HG03565 (cell line): Measurements from ENCODE around the gene MAST3.
"Not testable (repeated sequence)": the region's sequence is repeated elsewhere in the genome, so short reads cannot be mapped to it uniquely, and the experiment has no call there.

Experiments used
- ATAC-seq: cut with Tn5 transposase; IDR thresholded peaks from one replicate; pipeline ENCODE4 v1.9.1; 2021; ENCODE audit warnings: mild to moderate bottlenecking, moderate library complexity; ENCODE audit not compliant: unreplicated experiment

The MAST3 gene

GRCh38 chr19:18157465-18158063 is 60.0 kb downstream of the MAST3 start:
- ATAC-seq: no peak

GRCh38 chr19:18158467-18158866 is 60.9 kb downstream of the MAST3 start:
- no peak for ATAC-seq

- ATAC-seq: not testable (repeated sequence)
Observed at GRCh38 chr19:18159059-18159616, 61.6 kb downstream of the MAST3 start.

GRCh38 chr19:18159810-18160209 is 62.2 kb downstream of the MAST3 start:
- no peak for ATAC-seq

GRCh38 chr19:18160493-18160970 is 63.0 kb downstream of the MAST3 start:
- no peak for ATAC-seq

- ATAC-seq: no peak
Observed at GRCh38 chr19:18160971-18161635, 63.5 kb downstream of the MAST3 start.

- no peak for ATAC-seq
Observed at GRCh38 chr19:18161636-18162002, 64.0 kb downstream of the MAST3 start.

- ATAC-seq: no peak
Observed at GRCh38 chr19:18164072-18164471, 66.5 kb downstream of the MAST3 start.

- no peak for ATAC-seq
Observed at GRCh38 chr19:18165794-18166544, 68.4 kb downstream of the MAST3 start.

GRCh38 chr19:18167011-18167410 is 69.4 kb downstream of the MAST3 start:
- no peak for ATAC-seq

GRCh38 chr19:18167975-18168645 is 70.5 kb downstream of the MAST3 start:
- no peak for ATAC-seq

GRCh38 chr19:18168673-18169381 is 71.2 kb downstream of the MAST3 start:
- no peak for ATAC-seq

GRCh38 chr19:18170714-18171255 is 73.2 kb downstream of the MAST3 start:
- no peak for ATAC-seq

GRCh38 chr19:18171605-18172327 is 74.2 kb downstream of the MAST3 start:
- ATAC-seq: no peak

GRCh38 chr19:18172331-18173053 is 74.9 kb downstream of the MAST3 start:
- no peak for ATAC-seq

- no peak for ATAC-seq
Observed at GRCh38 chr19:18173054-18173571, 75.5 kb downstream of the MAST3 start.

- peak; percentile 28 for ATAC-seq
Observed at GRCh38 chr19:18173572-18174288, 76.2 kb downstream of the MAST3 start, which contains the start of gene IFI30. Gene IFI30, plus strand, starts transcription at chr19:18173813. Its CDS starts 29 bp downstream, at chr19:18173842.

GRCh38 chr19:18174983-18175382 is 77.4 kb downstream of the MAST3 start:
- no peak for ATAC-seq
